ENCODE results near the gene APOB. TPM values are rescaled to one million over a fixed set of nuclear protein-coding genes. Genes with fewer than 3 reads are reported as not detected.
A peak's percentile ranks its signal among the peaks of the same experiment; 100 is the strongest.

Gene APOB
- total RNA-seq, 1 donor from 2014 or later, result under 0.01 TPM

GRCh38 chr2:21022792-21023367 is 21.0 kb downstream of the APOB start:
- TF ChIP-seq CTCF (IDR thresholded peaks at IDR 0.05; ENCODE audit: insufficient read depth, low read length, severe bottlenecking), result no peak
- H3K4me3 ChIP-seq (ENCODE audit: low read depth, low read length), result no peak overlapping the region
- no peak for FAIRE-seq
- no peak for DNase-seq (ENCODE audit: low read depth)
- H3K36me3 ChIP-seq (ENCODE audit: control insufficient read depth, insufficient read depth, low read length), result no peaks in the 10 kb centered on the region
- no peaks in the 10 kb centered on the region for H3K27me3 ChIP-seq (ENCODE audit: control insufficient read depth, insufficient read depth, low read length)

- DNase-seq (ENCODE audit: low read depth), result no peak
- H3K27me3 ChIP-seq (ENCODE audit: control insufficient read depth, insufficient read depth, low read length), result no peaks in the 10 kb centered on the region
- no peak for TF ChIP-seq CTCF (IDR thresholded peaks at IDR 0.05; ENCODE audit: insufficient read depth, low read length, severe bottlenecking)
- H3K36me3 ChIP-seq (ENCODE audit: control insufficient read depth, insufficient read depth, low read length), result no peaks in the 10 kb centered on the region
- no peak for FAIRE-seq
- no peak overlapping the region for H3K4me3 ChIP-seq (ENCODE audit: low read depth, low read length)
Measured at GRCh38 chr2:21021430-21021829, 22.4 kb downstream of the APOB start.

- DNase-seq (ENCODE audit: low read depth), result no peak
- no peak for FAIRE-seq
- Histone ChIP-seq H3K36me3 (ENCODE audit: control insufficient read depth, insufficient read depth, low read length) (no peaks in the 10 kb centered on the region), H3K4me3 (ENCODE audit: low read depth, low read length) (no peak overlapping the region), H3K27me3 (ENCODE audit: control insufficient read depth, insufficient read depth, low read length) (no peaks in the 10 kb centered on the region)
- no peak for TF ChIP-seq CTCF (IDR thresholded peaks at IDR 0.05; ENCODE audit: insufficient read depth, low read length, severe bottlenecking)
Measured at GRCh38 chr2:21020668-21021288, 23.1 kb downstream of the APOB start.

GRCh38 chr2:21020031-21020667 is 23.7 kb downstream of the APOB start:
- DNase-seq (ENCODE audit: low read depth) (no peak), FAIRE-seq (no peak)
- TF ChIP-seq CTCF (IDR thresholded peaks at IDR 0.05; ENCODE audit: insufficient read depth, low read length, severe bottlenecking), result no peak
- Histone ChIP-seq H3K36me3 (ENCODE audit: control insufficient read depth, insufficient read depth, low read length) (no peaks in the 10 kb centered on the region), H3K4me3 (ENCODE audit: low read depth, low read length) (no peak overlapping the region), H3K27me3 (ENCODE audit: control insufficient read depth, insufficient read depth, low read length) (no peaks in the 10 kb centered on the region)

GRCh38 chr2:21019678-21020021 is 24.2 kb downstream of the APOB start:
- DNase-seq (ENCODE audit: low read depth), result no peak
- no peaks in the 10 kb centered on the region for H3K27me3 ChIP-seq (ENCODE audit: control insufficient read depth, insufficient read depth, low read length)
- peak; percentile 18 for FAIRE-seq
- no peak overlapping the region for H3K4me3 ChIP-seq (ENCODE audit: low read depth, low read length)
- no peak for TF ChIP-seq CTCF (IDR thresholded peaks at IDR 0.05; ENCODE audit: insufficient read depth, low read length, severe bottlenecking)
- no peaks in the 10 kb centered on the region for H3K36me3 ChIP-seq (ENCODE audit: control insufficient read depth, insufficient read depth, low read length)
